BE2C (cell line): ENCODE data around the gene SOX6.

ENCODE experiments used
- DNase-seq: peaks from one replicate; pipeline ENCODE4 v3.0.0-alpha.2; 2020
- H3K27me3 ChIP-seq: fragments of 250-450 bp; sonication (Bioruptor Pico); 2 replicates; pipeline ENCODE4 v1.5.1; 2020; ENCODE audit warnings: mild to moderate bottlenecking
- H3K36me3 ChIP-seq: fragments of 250-450 bp; sonication (Bioruptor Pico); 2 replicates; pipeline ENCODE4 v1.5.1; 2020; ENCODE audit warnings: mild to moderate bottlenecking
- H3K4me1 ChIP-seq: fragments of 250-450 bp; sonication (Bioruptor Pico); 2 replicates; pipeline ENCODE4 v1.5.1; 2020
- H3K4me3 ChIP-seq: 2 replicates; pipeline ENCODE4 v1.5.1; 2011; ENCODE audit warnings: low read depth, low read length
- H3K9me3 ChIP-seq: fragments of 250-450 bp; sonication (Bioruptor Pico); 2 replicates; pipeline ENCODE4 v1.5.1; 2020
- CTCF ChIP-seq: IDR thresholded peaks from 2 replicates; pipeline ENCODE4 v1.5.1; 2012; ENCODE audit warnings: mild to moderate bottlenecking, low read depth, low read length

SOX6 gene

GRCh38 chr11:15955595-15955994 lies 400.8 kb downstream of the SOX6 start:
- no peaks in the 10 kb centered on the region for H3K4me1 ChIP-seq
- H3K36me3 ChIP-seq: no peaks in the 10 kb centered on the region
- DNase-seq: no peak
- no peak overlapping the region for H3K4me3 ChIP-seq
- H3K27me3 ChIP-seq: no peaks in the 10 kb centered on the region
- H3K9me3 ChIP-seq: no peaks in the 10 kb centered on the region
- no peak for TF ChIP-seq CTCF

- no peaks in the 10 kb centered on the region for H3K36me3 ChIP-seq
- no peak for DNase-seq
- no peak overlapping the region for H3K4me3 ChIP-seq
- H3K27me3 ChIP-seq: no peaks in the 10 kb centered on the region
- no peak for TF ChIP-seq CTCF
- no peaks in the 10 kb centered on the region for H3K4me1 ChIP-seq
- H3K9me3 ChIP-seq: no peaks in the 10 kb centered on the region
Measured at GRCh38 chr11:15947681-15948648, 408.4 kb downstream of the SOX6 start.

- H3K4me1 ChIP-seq: no peaks in the 10 kb centered on the region
Measured at GRCh38 chr11:15945726-15946125, 410.6 kb downstream of the SOX6 start.

GRCh38 chr11:15944460-15944859 lies 411.9 kb downstream of the SOX6 start:
- Histone ChIP-seq H3K9me3 (no peaks in the 10 kb centered on the region), H3K4me3 (no peak overlapping the region), H3K36me3 (no peaks in the 10 kb centered on the region), H3K27me3 (no peaks in the 10 kb centered on the region), H3K4me1 (no peaks in the 10 kb centered on the region)
- DNase-seq: no peak
- TF ChIP-seq CTCF: no peak

More at GRCh38 chr11:15945726-15946125, 410.6 kb downstream of the SOX6 start:
- H3K9me3 ChIP-seq: no peaks in the 10 kb centered on the region
- no peaks in the 10 kb centered on the region for H3K36me3 ChIP-seq
- no peak for TF ChIP-seq CTCF
- H3K27me3 ChIP-seq: no peaks in the 10 kb centered on the region
- no peak for DNase-seq
- no peak overlapping the region for H3K4me3 ChIP-seq

- DNase-seq: no peak
- Histone ChIP-seq H3K9me3 (no peaks in the 10 kb centered on the region), H3K4me3 (no peak overlapping the region), H3K4me1 (no peaks in the 10 kb centered on the region), H3K36me3 (no peaks in the 10 kb centered on the region), H3K27me3 (no peaks in the 10 kb centered on the region)
- TF ChIP-seq CTCF: no peak
Measured at GRCh38 chr11:15943418-15944197, 412.7 kb downstream of the SOX6 start.
